H7 (cell line): ENCODE results near the gene PTGDS. TPM values are rescaled to one million over a fixed set of nuclear protein-coding genes. Genes with fewer than 3 reads are reported as not detected.
A peak's percentile ranks its signal among the peaks of the same experiment; 100 is the strongest.

Experiments
- DNase-seq: peaks from one replicate; pipeline ENCODE4 v3.0.0; 2012
- H3K27me3 ChIP-seq: 2 replicates; pipeline ENCODE4 v1.6.0; 2011; ENCODE audit warnings: mild to moderate bottlenecking, low read length; ENCODE audit not compliant: control insufficient read depth, insufficient read depth
- H3K36me3 ChIP-seq: replicated peaks from 2 replicates; pipeline ENCODE4 v1.5.1; 2011; ENCODE audit warnings: low read length; ENCODE audit not compliant: control insufficient read depth, insufficient read depth
- H3K4me3 ChIP-seq: 2 replicates; pipeline ENCODE4 v1.5.1; 2011; ENCODE audit warnings: low read depth, mild to moderate bottlenecking, control low read depth, low read length, moderate library complexity; ENCODE audit not compliant: insufficient read depth
- total RNA-seq: library from RNA; depleted of rRNA; stranded (reverse); fragments of >200 nt; shearing (Covaris generic); gene quantifications from 2 replicates; pipeline ENCODE4 v1.2.3, GENCODE V29; 2014; rRNA removed

Gene PTGDS
- total RNA-seq, 1 experiment from 2014 or later = 2.0 TPM

GRCh38 chr9:137028263-137029057 lies 51.2 kb downstream of the PTGDS start:
- H3K4me3 ChIP-seq = peak overlapping the region; percentile 53
- H3K27me3 ChIP-seq = peaks cover 17% of the 10 kb centered on the region
- DNase-seq = peak; percentile 97
- no peaks in the 10 kb centered on the region for H3K36me3 ChIP-seq

DNA sequence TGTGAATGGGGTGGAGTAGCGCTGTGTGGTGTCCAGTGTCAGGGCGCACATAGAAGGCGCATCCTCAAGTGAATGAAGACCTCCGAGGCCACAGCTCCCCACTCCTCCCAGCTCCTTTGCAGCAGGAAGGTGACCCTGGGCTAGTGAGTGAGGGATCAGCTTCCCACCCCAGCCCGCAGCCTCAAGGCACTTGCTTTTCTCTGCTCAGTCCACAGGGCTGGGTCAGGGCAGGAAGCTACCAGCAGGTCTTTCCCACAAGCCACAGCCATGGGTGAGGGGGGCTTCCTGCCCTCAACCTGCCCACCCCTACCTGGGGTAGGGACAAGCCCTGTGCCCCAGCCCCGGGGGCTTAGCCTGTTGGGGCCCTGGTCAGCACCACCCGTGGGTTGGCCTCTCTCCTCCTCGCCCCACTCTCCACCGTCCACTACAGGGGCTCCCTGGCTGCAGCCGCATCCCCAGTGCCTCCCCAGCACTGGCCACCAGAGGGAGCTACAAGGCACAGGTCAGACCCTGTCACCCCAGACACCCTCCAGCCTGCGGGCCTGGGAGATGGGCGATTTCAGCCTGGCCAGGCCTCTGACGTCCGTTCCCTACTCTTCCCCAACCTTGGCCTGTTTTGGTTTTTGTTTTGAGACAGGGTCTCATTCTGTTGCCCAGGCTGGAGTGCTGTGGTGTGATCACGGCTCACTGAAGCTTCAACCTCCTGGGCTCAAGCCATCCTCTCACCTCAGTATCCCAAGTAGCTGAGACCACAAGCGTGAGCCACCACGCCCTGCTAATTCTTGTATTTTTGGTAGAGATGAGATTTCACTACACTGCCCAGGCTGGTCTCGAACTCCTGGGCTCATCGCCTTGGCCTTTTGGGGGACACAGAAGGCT lies 52.0 kb downstream of the PTGDS start:
- Histone ChIP-seq H3K36me3 (no peaks in the 10 kb centered on the region), H3K4me3 (peak overlapping the region; percentile 53; the same call in 1 of the 2 replicates), H3K27me3 (peaks cover 17% of the 10 kb centered on the region)
- DNase-seq = peak; percentile 94

- peaks cover 17% of the 10 kb centered on the region for H3K27me3 ChIP-seq
- no peaks in the 10 kb centered on the region for H3K36me3 ChIP-seq
- H3K4me3 ChIP-seq = no peak overlapping the region
- DNase-seq = no peak
Observed at GRCh38 chr9:137030006-137030405, 52.7 kb downstream of the PTGDS start.

DNA sequence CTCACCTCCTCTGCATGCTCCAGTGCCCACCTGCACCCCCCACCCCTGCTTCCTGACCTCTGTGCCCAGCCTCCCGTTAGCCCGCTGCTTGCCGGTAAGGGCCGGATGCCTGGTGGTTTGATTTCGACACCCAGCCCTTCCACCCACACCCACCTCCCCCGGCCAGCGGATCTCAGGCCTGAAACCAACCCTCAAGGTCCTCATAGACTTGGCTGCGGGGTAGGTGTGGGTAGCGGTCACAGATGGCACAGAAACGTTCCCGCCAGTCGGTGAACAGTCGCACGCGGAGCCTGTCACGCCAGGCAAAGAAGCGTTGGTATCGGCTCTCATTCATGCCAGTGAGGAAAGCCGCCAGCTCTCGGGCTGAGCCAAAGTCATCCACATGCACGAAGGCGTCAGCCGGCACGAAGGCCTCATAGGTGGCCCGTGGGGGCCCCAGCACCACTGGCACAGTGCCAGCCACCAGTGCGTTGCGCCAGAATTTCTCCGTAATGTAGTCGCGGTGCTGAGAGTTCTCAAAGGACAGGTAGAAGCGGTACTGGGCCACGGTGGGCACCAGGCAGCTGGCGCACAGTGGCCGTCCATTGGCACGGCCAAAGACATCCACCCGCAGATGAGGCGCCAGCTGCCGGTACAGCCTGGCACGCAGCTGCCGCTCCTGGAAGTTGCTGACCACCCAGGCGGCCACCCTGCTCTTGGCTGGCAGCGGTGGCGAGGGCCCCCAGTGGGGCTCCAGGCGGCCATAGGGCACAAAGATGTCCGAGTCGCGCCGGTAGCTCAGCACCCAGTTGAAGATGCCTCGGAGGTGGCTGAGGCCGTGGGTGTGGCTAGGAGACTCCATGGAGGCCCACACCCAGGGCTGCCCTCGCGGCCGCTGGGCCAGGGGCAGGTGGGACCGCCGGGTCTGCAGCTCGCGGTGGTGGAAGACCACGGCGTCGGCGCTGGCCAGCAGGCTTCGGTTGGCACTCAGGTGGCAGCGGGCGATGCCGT lies 53.5 kb downstream of the PTGDS start:
- Histone ChIP-seq H3K27me3 (peaks cover 17% of the 10 kb centered on the region), H3K36me3 (no peaks in the 10 kb centered on the region), H3K4me3 (no peak overlapping the region)
- no peak for DNase-seq

Other genes starting within 250 kb of the PTGDS start
- gene LCN10, start 234.6 kb upstream of the PTGDS start, total RNA-seq = 0.76 and 1.4 TPM in 2 replicates
- not detected in 2 replicates for gene LCN6, start 229.0 kb upstream of the PTGDS start, total RNA-seq
- gene LCN8, start 219.3 kb upstream of the PTGDS start, total RNA-seq = not detected in 2 replicates
- 0.18 TPM in 1 of 2 replicates, not detected in the other for gene LCN15, start 213.0 kb upstream of the PTGDS start, total RNA-seq
- gene TMEM141, start 186.2 kb upstream of the PTGDS start, total RNA-seq = 73.9 and 80.6 TPM in 2 replicates
- 0.66 and 0.85 TPM in 2 replicates for gene CCDC183, start 181.2 kb upstream of the PTGDS start, total RNA-seq
- gene RABL6, start 169.6 kb upstream of the PTGDS start, total RNA-seq = 150 TPM in 2 replicates
- 0.14 and 0.52 TPM in 2 replicates for gene AJM1, start 135.0 kb upstream of the PTGDS start, total RNA-seq
- 68.2 and 75.5 TPM in 2 replicates for gene PHPT1, start 128.1 kb upstream of the PTGDS start, total RNA-seq
- 1.2 and 3.0 TPM in 2 replicates for gene MAMDC4, start 125.2 kb upstream of the PTGDS start, total RNA-seq
- gene EDF1, start 111.2 kb upstream of the PTGDS start, total RNA-seq = 213 and 240 TPM in 2 replicates
- gene TRAF2, start 91.0 kb upstream of the PTGDS start, total RNA-seq = 40.9 and 48.6 TPM in 2 replicates
- 97.5 and 105 TPM in 2 replicates for gene FBXW5, start 32.8 kb upstream of the PTGDS start, total RNA-seq
- not detected in 2 replicates for gene C8G, start 32.3 kb upstream of the PTGDS start, total RNA-seq
- gene LCN12, start 25.2 kb upstream of the PTGDS start, total RNA-seq = 0.38 and 2.9 TPM in 2 replicates
- gene LCNL1, start 5.5 kb downstream of the PTGDS start, total RNA-seq = 0.21 and 0.33 TPM in 2 replicates
- gene PAXX, start 14.9 kb downstream of the PTGDS start, total RNA-seq = 45.7 and 53.2 TPM in 2 replicates
- gene CLIC3, start 19.1 kb downstream of the PTGDS start, total RNA-seq = not detected in 2 replicates
- 6.8 and 10.4 TPM in 2 replicates for gene ABCA2, start 50.7 kb downstream of the PTGDS start, total RNA-seq
- gene FUT7, start 54.6 kb downstream of the PTGDS start, total RNA-seq = not detected in 2 replicates
- gene NPDC1, start 68.7 kb downstream of the PTGDS start, total RNA-seq = 10.1 and 25.1 TPM in 2 replicates
- gene ENTPD2, start 76.6 kb downstream of the PTGDS start, total RNA-seq = not detected in 2 replicates
- 59.7 and 59.9 TPM in 2 replicates for gene SAPCD2, start 93.1 kb downstream of the PTGDS start, total RNA-seq
- 9.0 and 14.9 TPM in 2 replicates for gene UAP1L1, start 100.0 kb downstream of the PTGDS start, total RNA-seq
- 70.5 and 70.9 TPM in 2 replicates for gene MAN1B1, start 109.5 kb downstream of the PTGDS start, total RNA-seq
- gene DPP7, start 137.2 kb downstream of the PTGDS start, total RNA-seq = 15.8 and 18.2 TPM in 2 replicates
- gene GRIN1, start 161.7 kb downstream of the PTGDS start, total RNA-seq = 0.33 and 0.52 TPM in 2 replicates
- 0.59 and 0.67 TPM in 2 replicates for gene LRRC26, start 192.5 kb downstream of the PTGDS start, total RNA-seq
- not detected in 2 replicates for gene TMEM210, start 194.6 kb downstream of the PTGDS start, total RNA-seq
- 26.2 and 37.0 TPM in 2 replicates for gene ANAPC2, start 211.1 kb downstream of the PTGDS start, total RNA-seq
- gene SSNA1, start 211.2 kb downstream of the PTGDS start, total RNA-seq = 109 and 143 TPM in 2 replicates
- gene TPRN, start 223.2 kb downstream of the PTGDS start, total RNA-seq = 19.3 and 23.3 TPM in 2 replicates
- 59.1 and 62.3 TPM in 2 replicates for gene TMEM203, start 228.1 kb downstream of the PTGDS start, total RNA-seq
- gene NDOR1, start 228.2 kb downstream of the PTGDS start, total RNA-seq = 22.2 and 22.7 TPM in 2 replicates
- 1.0 TPM in 2 replicates for gene RNF208, start 244.7 kb downstream of the PTGDS start, total RNA-seq
- 0.83 and 2.9 TPM in 2 replicates for gene CYSRT1, start 247.7 kb downstream of the PTGDS start, total RNA-seq
- gene RNF224, start 250.0 kb downstream of the PTGDS start, total RNA-seq = not detected in 2 replicates